ENCODE measurements around the gene C1orf141.

DNA sequence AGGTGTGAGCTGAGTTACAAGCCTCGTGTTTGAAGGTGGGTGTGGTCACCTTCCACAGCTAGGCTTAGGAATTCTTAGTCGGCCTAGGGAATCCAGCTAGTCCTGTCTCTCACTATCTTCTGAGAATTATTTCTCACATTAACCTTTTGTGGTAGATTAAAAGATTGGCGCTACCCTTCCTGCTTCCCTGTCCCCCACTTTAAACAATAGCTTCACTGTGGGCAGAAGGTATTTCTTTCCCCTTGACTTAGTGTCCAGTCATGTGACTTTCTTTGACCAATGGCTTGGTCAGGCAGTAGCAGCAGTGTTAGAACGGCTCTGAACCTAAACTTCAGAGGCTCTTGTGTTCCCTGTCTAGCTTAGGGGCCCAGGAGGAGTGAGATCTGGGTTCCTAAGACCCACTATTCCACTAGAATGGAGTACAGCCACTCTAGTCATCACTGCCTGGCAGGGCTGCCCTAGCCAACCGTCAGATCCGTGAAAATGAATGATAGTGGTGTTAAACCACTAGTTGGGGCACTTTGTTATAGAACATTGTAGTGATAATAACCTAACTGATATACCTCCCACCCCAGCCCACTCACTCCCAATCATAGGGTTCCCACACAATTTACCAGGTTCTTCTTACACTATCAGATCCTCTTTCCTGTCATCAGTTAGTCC lies 13.9 kb upstream of the C1orf141 start:
- TF ChIP-seq TEAD4 (CRISPR knock-in tag; IDR thresholded peaks at IDR 0.05): no peak
- no peak for TF ChIP-seq TCF7 (CRISPR knock-in tag; IDR thresholded peaks at IDR 0.05; ENCODE audit: low read depth)
- no peak for TF ChIP-seq SMAD3 (CRISPR knock-in tag; IDR thresholded peaks at IDR 0.05; ENCODE audit: borderline replicate concordance)
